A673 (cell line): ENCODE data around the gene FGGY.

Experiments used
- CTCF ChIP-seq: fragments of 300-800, 200-600 bp; sonication (generic); conservative IDR thresholded peaks from 2 replicates; pipeline ENCODE4 v1.5.1; 2017; ENCODE audit warnings: low read depth, mild to moderate bottlenecking, antibody characterized with exemption, low read length, moderate library complexity, mixed read lengths
- EZH2 ChIP-seq: fragments of 200-600 bp; sonication (generic); IDR thresholded peaks from 2 replicates; pipeline ENCODE4 v1.6.1; 2017; ENCODE audit warnings: borderline replicate concordance, low read depth, mild to moderate bottlenecking, mixed read lengths, antibody characterized with exemption, low read length; ENCODE audit not compliant: poor library complexity, severe bottlenecking

GRCh38 chr1:59609245-59609644, 312.4 kb downstream of the FGGY start:
- no peak for TF ChIP-seq CTCF
- TF ChIP-seq EZH2 = no peak
